IPS DF 6.9 (cell line): ENCODE data around the gene ARID1A.

Experiments used
- DNase-seq: peaks from one replicate; pipeline ENCODE4 v3.0.0-alpha.2; 2013; ENCODE audit warnings: low read depth, low spot score
- H3K27ac ChIP-seq: one replicate; pipeline ENCODE4 v1.5.1; 2013; ENCODE audit warnings: low read length, control low read depth
- H3K27me3 ChIP-seq: 2 replicates; pipeline ENCODE4 v1.6.1; 2013; ENCODE audit warnings: mild to moderate bottlenecking, low read length; ENCODE audit not compliant: control insufficient read depth, insufficient read depth
- H3K36me3 ChIP-seq: 2 replicates; pipeline ENCODE4 v1.6.1; 2013; ENCODE audit warnings: low read length; ENCODE audit not compliant: control insufficient read depth, insufficient read depth
- H3K4me1 ChIP-seq: 2 replicates; pipeline ENCODE4 v1.6.1; 2013; ENCODE audit warnings: low read length; ENCODE audit not compliant: control insufficient read depth, insufficient read depth
- H3K4me3 ChIP-seq: 2 replicates; pipeline ENCODE4 v1.5.1; 2013; ENCODE audit warnings: mild to moderate bottlenecking, low read length
- H3K9me3 ChIP-seq: 2 replicates; pipeline ENCODE4 v1.6.1; 2013; ENCODE audit warnings: low read length, inconsistent platforms; ENCODE audit not compliant: control insufficient read depth, insufficient read depth
- WGBS: extraction: QIAGEN DNeasy Blood & Tissue Kit; methylation state at CpG from one replicate; pipeline ENCODE4 v1.1.7; 2013; ENCODE audit warnings: mixed read lengths, missing lambda C conversion rate; ENCODE audit not compliant: insufficient read length, insufficient coverage; 5-methylcytosine and 5-hydroxymethylcytosine counted together

ARID1A gene

DNA sequence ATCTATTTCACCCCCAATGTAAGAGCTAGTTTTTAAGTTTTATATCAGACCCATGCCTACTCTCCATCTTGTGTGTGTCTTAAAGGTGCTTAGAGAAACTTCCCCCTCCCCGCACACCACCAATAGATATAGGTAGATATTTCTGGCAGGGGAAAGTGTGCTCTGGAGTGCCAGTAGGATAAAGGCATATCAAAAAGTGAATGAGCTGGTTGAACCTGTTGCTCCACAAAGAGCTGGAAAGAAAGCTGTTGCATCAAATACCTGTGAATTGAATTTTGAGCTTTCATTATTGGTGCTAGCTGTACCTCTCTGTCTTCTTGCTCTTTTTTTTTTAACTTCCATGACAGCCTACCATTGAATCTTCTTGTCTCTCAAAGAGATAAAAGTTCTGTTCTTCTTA, 32.8 kb downstream of the ARID1A start:
- Histone ChIP-seq H3K4me3 (no peak overlapping the region), H3K36me3 (peaks cover 26% of the 10 kb centered on the region), H3K27me3 (no peaks in the 10 kb centered on the region), H3K4me1 (peaks cover 5% of the 10 kb centered on the region), H3K27ac (no peak overlapping the region), H3K9me3 (no peaks in the 10 kb centered on the region)
- DNase-seq = no peak
- no CpG with 5 or more reads among the region's 1 CpG for WGBS

DNA sequence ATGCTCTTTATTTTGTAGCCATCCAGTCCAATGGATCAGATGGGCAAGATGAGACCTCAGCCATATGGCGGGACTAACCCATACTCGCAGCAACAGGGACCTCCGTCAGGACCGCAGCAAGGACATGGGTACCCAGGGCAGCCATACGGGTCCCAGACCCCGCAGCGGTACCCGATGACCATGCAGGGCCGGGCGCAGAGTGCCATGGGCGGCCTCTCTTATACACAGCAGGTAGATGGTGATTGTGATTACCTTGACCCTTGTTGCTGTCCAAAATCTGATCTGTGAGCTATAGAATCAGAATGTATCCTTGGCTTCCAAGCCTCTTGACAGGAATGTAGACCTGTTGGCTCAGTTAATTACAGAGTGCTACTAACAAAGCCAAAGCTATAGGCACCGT, 33.8 kb downstream of the ARID1A start:
- peaks cover 5% of the 10 kb centered on the region; the same call in 1 of the 2 replicates for H3K4me1 ChIP-seq
- no CpG with 5 or more reads among the region's 12 CpGs for WGBS
- no peak overlapping the region for H3K4me3 ChIP-seq
- no peaks in the 10 kb centered on the region for H3K9me3 ChIP-seq
- H3K27me3 ChIP-seq = no peaks in the 10 kb centered on the region
- H3K27ac ChIP-seq = no peak overlapping the region
- DNase-seq = no peak
- peaks cover 34% of the 10 kb centered on the region for H3K36me3 ChIP-seq

DNA sequence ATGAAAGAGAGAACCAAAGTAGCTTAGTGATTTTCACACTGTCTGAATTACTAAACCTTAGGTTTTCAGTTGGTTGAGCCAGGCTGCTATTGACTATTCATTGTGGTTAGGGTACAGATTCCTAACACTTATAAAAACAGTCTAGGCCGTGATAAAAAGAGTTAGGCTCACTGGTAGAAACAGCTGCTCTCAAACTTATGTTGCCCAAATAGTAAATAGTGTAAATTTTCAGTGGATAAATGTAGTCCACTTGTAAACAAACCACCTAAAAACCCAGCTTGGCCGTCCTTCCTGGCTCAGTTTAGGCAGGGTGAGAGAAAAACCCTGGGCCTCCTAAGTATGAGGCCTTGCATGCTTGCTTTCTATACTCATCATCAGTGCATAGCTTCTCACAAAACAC, 34.9 kb downstream of the ARID1A start:
- Histone ChIP-seq H3K4me1 (peaks cover 5% of the 10 kb centered on the region; the same call in 1 of the 2 replicates), H3K36me3 (peaks cover 38% of the 10 kb centered on the region), H3K27me3 (no peaks in the 10 kb centered on the region), H3K9me3 (no peaks in the 10 kb centered on the region), H3K4me3 (no peak overlapping the region), H3K27ac (no peak overlapping the region)
- no peak for DNase-seq
- no CpG with 5 or more reads among the region's 2 CpGs for whole genome bisulfite sequencing

DNA sequence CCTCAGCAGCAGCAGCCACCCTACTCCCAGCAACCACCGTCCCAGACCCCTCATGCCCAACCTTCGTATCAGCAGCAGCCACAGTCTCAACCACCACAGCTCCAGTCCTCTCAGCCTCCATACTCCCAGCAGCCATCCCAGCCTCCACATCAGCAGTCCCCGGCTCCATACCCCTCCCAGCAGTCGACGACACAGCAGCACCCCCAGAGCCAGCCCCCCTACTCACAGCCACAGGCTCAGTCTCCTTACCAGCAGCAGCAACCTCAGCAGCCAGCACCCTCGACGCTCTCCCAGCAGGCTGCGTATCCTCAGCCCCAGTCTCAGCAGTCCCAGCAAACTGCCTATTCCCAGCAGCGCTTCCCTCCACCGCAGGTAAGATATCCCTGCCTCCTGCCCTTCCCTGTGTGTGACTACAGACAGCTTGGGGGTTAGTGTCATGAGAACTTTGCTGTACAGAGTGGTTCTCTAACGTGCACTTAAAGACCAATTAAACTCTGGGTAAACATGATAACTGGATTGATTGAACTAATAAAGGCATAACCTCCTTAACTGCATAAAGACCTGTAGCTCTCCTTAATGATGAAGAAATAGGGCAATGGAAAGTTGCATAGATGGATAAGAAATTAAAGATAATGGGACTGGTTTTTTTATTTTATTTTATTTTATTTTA, 35.6 kb downstream of the ARID1A start:
- Histone ChIP-seq H3K4me1 (peaks cover 3% of the 10 kb centered on the region; the same call in 1 of the 2 replicates), H3K27ac (no peak overlapping the region), H3K4me3 (no peak overlapping the region), H3K27me3 (no peaks in the 10 kb centered on the region), H3K36me3 (peaks cover 38% of the 10 kb centered on the region), H3K9me3 (no peaks in the 10 kb centered on the region)
- no CpG with 5 or more reads among the region's 11 CpGs for WGBS
- no peak for DNase-seq

DNA sequence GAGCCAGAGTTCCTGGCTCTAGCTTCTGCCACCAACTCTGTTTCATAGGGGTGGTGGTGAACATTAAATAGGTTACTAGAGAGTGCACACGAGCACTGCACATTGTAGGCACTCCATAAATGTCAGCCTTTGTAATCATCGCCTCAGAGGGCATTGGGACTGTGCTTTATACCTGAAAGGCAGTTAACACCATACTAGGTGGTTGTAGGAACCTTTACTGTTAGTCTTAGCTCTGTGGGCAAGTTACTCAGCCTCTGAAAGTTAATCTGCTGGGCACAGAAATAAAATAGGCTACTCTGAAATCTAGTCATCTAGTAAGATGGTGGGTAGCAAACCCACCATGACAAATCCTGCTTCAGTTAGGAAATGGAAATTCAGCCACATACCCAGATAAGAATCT, 37.6 kb downstream of the ARID1A start:
- no peaks in the 10 kb centered on the region for H3K9me3 ChIP-seq
- no CpG with 5 or more reads among the region's 2 CpGs for WGBS
- H3K4me1 ChIP-seq = no peaks in the 10 kb centered on the region
- H3K4me3 ChIP-seq = no peak overlapping the region
- no peak overlapping the region for H3K27ac ChIP-seq
- no peak for DNase-seq
- no peaks in the 10 kb centered on the region for H3K27me3 ChIP-seq
- H3K36me3 ChIP-seq = peaks cover 41% of the 10 kb centered on the region

GRCh38 chr1:26733982-26734381, 38.2 kb downstream of the ARID1A start:
- no peaks in the 10 kb centered on the region for H3K27me3 ChIP-seq
- no peak overlapping the region for H3K27ac ChIP-seq
- H3K4me1 ChIP-seq = no peaks in the 10 kb centered on the region
- DNase-seq = no peak
- H3K9me3 ChIP-seq = no peaks in the 10 kb centered on the region
- H3K36me3 ChIP-seq = peaks cover 41% of the 10 kb centered on the region
- WGBS = no CpG with 5 or more reads among the region's 2 CpGs
- no peak overlapping the region for H3K4me3 ChIP-seq

- Histone ChIP-seq H3K4me1 (no peaks in the 10 kb centered on the region), H3K27me3 (no peaks in the 10 kb centered on the region), H3K36me3 (peaks cover 40% of the 10 kb centered on the region), H3K4me3 (no peak overlapping the region), H3K9me3 (no peaks in the 10 kb centered on the region), H3K27ac (no peak overlapping the region)
- no peak for DNase-seq
- WGBS = no CpG with 5 or more reads among the region's 4 CpGs
These were observed 38.8 kb downstream of the ARID1A start for GRCh38 chr1:26734501-26735058.

- H3K4me3 ChIP-seq = no peak overlapping the region
- peaks cover 14% of the 10 kb centered on the region; the same call in 1 of the 2 replicates for H3K36me3 ChIP-seq
- DNase-seq = no peak
- no peaks in the 10 kb centered on the region for H3K4me1 ChIP-seq
- H3K27ac ChIP-seq = no peak overlapping the region
- no peaks in the 10 kb centered on the region for H3K9me3 ChIP-seq
- no peaks in the 10 kb centered on the region for H3K27me3 ChIP-seq
- WGBS = no CpG with 5 or more reads among the region's 4 CpGs
These were observed 43.6 kb downstream of the ARID1A start for GRCh38 chr1:26739329-26739914.

DNA sequence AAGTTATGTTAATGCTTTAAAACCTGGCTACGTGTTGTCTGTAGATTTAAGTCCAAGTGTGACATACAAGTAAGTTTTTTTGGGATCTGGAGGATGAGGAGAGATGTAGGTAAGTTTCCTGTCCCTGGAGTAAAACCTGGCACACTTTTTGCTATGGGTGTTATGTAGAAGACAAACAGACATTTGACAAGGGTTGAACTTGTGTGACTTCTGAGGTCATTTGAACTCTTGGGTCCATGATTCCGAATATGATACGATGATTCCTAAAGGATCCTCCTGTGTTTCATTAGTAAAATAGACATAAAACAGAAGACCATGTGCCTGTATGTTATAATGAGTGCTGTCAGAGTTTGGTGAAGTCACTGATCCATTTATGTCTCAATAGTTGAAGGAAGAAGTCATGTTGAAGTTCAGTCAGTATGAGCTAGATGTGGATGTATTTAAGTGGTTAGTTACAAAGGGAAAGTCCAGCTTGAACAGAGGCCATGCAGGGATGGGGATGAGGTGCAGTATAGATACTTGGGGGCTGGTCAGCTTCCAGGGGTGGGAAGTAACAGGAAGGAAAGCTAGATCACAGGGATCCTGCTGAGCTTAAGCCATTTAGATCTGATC, 44.3 kb downstream of the ARID1A start:
- DNase-seq = no peak
- Histone ChIP-seq H3K27ac (no peak overlapping the region), H3K4me1 (no peaks in the 10 kb centered on the region), H3K27me3 (no peaks in the 10 kb centered on the region), H3K36me3 (peaks cover 10% of the 10 kb centered on the region; the same call in 1 of the 2 replicates), H3K4me3 (no peak overlapping the region), H3K9me3 (no peaks in the 10 kb centered on the region)
- WGBS = no CpG with 5 or more reads among the region's 3 CpGs

DNA sequence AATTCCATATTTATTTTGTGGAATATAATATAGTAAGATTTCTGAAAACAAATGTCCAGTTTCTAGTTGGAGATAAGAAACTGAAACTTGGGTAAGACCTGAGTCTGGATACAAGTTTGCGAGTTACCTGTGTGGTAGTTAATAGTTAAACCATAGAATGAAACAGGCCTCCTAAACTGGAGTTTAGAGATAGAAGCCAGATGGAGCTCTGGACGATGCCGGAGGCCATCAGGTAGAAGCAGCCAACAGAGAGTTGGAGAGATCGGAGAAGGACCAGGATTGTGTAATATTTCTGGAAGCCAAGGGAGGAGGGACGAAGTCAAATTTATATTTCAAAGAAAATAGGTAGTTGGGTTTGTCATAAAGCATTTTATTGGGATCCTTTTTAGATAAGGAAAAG, 45.1 kb downstream of the ARID1A start:
- DNase-seq = no peak
- no peaks in the 10 kb centered on the region for H3K27me3 ChIP-seq
- no CpG with 5 or more reads among the region's 5 CpGs for WGBS
- H3K9me3 ChIP-seq = no peaks in the 10 kb centered on the region
- H3K4me1 ChIP-seq = no peaks in the 10 kb centered on the region
- no peak overlapping the region for H3K4me3 ChIP-seq
- H3K36me3 ChIP-seq = peaks cover 8% of the 10 kb centered on the region; the same call in 1 of the 2 replicates
- no peak overlapping the region for H3K27ac ChIP-seq
